AG09319 (cell line): ENCODE data around the gene CMA1.

ENCODE experiments used
- DNase-seq: peaks from one replicate; pipeline ENCODE4 v3.0.0-alpha.2; 2010; ENCODE audit warnings: low read depth; ENCODE audit errors: extremely low read depth
- TF ChIP-seq, protein P1 (sequence below): IDR thresholded peaks from 2 replicates; pipeline ENCODE4 v1.5.1; 2011; ENCODE audit warnings: low read depth, mild to moderate bottlenecking, inconsistent platforms, low read length, moderate library complexity

Gene CMA1

DNA sequence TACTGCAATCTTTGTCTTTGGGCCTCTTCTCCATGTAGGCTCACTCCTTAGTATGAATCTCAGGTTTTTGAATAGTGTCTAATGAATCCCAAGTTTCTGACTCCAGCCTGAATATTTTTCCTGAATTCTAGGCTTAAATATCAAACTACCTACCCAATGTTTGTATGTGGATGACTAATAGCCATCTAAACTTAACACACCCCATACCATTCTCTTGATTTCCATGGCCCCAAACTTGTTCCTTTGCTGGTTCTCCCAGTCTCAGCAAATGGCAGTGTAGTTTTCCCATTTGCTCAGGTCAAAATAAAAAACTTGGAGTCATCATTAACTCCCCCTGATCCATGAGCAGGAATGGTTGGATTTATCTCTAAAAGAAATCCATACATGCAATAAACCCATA lies 46.7 kb downstream of the CMA1 start:
- no peak for DNase-seq
- TF ChIP-seq, protein P1, sequence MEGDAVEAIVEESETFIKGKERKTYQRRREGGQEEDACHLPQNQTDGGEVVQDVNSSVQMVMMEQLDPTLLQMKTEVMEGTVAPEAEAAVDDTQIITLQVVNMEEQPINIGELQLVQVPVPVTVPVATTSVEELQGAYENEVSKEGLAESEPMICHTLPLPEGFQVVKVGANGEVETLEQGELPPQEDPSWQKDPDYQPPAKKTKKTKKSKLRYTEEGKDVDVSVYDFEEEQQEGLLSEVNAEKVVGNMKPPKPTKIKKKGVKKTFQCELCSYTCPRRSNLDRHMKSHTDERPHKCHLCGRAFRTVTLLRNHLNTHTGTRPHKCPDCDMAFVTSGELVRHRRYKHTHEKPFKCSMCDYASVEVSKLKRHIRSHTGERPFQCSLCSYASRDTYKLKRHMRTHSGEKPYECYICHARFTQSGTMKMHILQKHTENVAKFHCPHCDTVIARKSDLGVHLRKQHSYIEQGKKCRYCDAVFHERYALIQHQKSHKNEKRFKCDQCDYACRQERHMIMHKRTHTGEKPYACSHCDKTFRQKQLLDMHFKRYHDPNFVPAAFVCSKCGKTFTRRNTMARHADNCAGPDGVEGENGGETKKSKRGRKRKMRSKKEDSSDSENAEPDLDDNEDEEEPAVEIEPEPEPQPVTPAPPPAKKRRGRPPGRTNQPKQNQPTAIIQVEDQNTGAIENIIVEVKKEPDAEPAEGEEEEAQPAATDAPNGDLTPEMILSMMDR = no peak

DNA sequence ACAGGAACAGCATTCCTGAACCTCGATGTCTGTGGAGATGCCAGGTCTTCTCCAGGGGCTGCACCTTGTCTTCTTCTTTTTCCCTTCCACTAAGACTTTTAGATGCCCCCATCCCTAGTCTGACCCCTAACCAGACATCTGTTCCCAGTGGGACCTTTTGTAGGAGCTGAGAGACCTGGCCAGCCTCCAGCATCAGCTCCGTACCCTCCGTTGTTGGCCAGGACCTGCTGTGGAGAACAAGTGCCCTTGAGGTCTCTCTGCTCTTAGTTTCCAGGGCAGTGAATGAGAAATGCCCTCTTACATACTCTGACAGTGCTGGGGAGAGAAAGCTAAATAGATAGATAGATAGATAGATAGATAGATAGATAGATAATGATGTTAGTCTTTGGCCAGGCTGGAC lies 48.7 kb downstream of the CMA1 start:
- no peak for DNase-seq
- TF ChIP-seq, protein P1 = no peak

DNA sequence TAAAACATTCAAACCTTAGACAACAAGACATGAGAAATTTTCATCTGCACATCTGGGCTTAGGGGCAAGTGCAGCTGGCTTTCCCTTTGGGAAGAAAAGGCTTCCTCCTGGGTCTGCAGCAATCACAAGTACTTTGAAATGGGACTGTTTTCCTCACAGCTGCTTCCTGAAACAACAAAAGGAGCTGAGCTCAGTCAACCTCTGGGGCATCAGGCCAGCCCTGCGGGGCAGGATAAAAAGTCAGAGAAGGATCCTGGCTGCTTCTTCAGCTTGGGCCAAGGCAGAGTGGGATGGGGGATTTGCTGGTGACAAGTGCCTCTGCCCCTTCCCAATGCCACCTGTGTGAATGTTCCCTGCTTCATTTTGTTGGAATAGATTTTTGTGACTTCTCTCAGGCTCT lies 49.3 kb downstream of the CMA1 start:
- TF ChIP-seq, protein P1 = no peak
- DNase-seq = no peak

DNA sequence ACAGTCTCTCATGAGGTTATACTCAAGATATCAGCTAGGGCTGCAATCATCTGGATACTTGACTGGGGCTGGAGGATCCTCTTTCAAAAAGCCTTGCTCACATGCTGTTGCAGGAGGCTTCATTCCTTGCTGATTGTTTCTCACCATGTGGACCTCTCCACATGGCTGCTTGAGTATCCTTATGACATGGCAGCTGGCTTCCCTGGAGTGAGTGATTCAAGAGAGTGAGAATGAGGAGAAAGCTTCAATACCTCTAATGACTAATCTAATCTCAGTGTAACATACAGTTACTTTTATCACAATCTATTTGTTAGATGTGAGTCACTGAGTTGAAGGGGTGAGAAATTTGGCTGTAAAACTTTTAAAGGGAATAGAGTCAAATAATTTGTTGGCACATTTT lies 51.1 kb downstream of the CMA1 start:
- no peak for DNase-seq
- TF ChIP-seq, protein P1 = no peak
